GM12891 (cell line): ENCODE data around the gene BTG1.

Source experiments
- PAX5 ChIP-seq: IDR thresholded peaks from 2 replicates; pipeline ENCODE4 v1.6.1; 2011; ENCODE audit warnings: low read length, moderate library complexity, mild to moderate bottlenecking; ENCODE audit not compliant: insufficient read depth, severe bottlenecking
- POLR2A ChIP-seq: IDR thresholded peaks from 2 replicates; pipeline ENCODE4 v1.6.1; 2011; ENCODE audit warnings: low read depth, low read length, control low read depth
- POLR2AphosphoS5 ChIP-seq: IDR thresholded peaks from 2 replicates; pipeline ENCODE4 v1.6.1; 2011; ENCODE audit warnings: low read depth, low read length, control low read depth
- POU2F2 ChIP-seq: IDR thresholded peaks from 2 replicates; pipeline ENCODE4 v1.6.1; 2011; ENCODE audit warnings: low read depth, mild to moderate bottlenecking, control low read depth, low read length, moderate library complexity
- SPI1 ChIP-seq: IDR thresholded peaks from 2 replicates; pipeline ENCODE4 v1.6.1; 2011; ENCODE audit warnings: low read depth, low read length, control low read depth
- TAF1 ChIP-seq: IDR thresholded peaks from 2 replicates; pipeline ENCODE4 v1.6.1; 2011; ENCODE audit warnings: low read depth, low read length, control low read depth

DNA sequence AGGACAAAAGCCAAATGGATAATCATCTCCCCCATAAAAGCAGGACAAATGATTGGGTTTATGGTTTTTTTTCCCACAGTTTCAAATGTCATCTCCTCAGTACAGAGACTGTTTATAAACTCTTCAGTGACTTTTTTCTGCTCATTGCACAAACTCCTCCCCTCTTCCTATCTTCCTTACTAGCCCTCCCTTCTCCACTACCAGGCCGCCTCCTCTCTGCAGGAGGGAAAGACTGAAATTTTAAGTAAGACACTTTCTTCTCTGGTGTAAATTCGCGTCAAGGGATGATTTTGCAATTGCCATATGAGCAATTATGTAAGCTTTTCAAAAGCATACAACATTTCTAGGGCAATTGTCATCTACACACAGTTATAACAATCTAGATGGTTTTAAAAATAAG, 37.0 kb downstream of the BTG1 start:
- TF ChIP-seq POLR2A (no peak), POLR2AphosphoS5 (no peak), POU2F2 (no peak), SPI1 (no peak), TAF1 (no peak), PAX5 (no peak)
